Testis (tissue), 2 donors: ENCODE data around the gene PBX1.
A peak's percentile ranks its signal among the peaks of the same experiment; 100 is the strongest.

Experiments
- POLR2A ChIP-seq: fragments of 450-650 bp; IDR thresholded peaks from one replicate; pipeline ENCODE4 v1.6.1; 2017; ENCODE audit warnings: antibody characterized with exemption, mild to moderate bottlenecking, moderate library complexity
- TF ChIP-seq, protein P1 (sequence below), 3 experiments: fragments of 450-650 bp in 2 of 3; fragments of 200-600 bp in 1 of 3; sonication (generic) in 1 of 3; IDR thresholded peaks; one replicate each; pipeline ENCODE4 v1.5.1; 2016 to 2019; ENCODE audit warnings: antibody characterized with exemption in 3 of 3, mild to moderate bottlenecking in 2 of 3, moderate library complexity in 1 of 3

DNA sequence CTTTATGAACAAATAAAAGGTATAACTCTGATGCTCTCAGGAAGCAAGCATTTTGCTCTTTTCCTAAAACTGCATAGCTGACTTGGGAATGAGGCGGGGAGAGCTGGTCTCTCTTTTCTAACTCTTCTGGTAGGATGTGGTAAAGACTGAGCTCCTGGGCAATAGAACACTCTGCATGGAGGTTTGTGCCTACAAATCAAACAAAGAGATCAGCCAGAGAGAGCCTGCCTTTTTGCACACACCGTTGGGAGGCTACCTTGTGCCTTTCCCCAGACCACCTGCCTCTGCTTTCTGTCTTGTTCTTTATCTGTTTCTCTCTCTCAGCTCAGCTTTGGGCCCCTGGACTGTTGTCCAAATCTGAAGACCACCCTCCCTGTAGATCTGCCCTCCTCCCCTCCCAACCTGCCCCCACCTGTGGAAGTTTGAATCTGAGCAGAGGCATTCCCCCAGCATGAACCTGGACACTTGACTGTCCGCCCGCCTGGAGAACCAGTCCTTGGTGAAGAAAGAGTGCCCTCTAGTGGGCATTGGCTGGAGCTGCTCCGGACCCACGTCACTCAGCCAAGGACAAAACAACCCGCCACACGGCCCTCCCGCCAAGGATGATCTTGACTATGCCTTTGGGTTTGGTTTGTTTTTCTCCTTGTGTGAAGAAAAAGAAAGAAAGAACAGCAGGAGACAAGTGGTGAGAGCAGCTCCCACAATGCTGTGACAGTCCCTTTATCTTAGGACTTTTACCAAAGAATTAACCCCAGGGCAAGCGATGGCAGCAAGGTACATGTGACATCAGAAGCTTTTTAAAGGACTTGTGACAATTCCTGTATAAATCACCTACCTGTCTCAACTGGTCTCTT, 228.2 kb downstream of the PBX1 start:
- no peak for TF ChIP-seq POLR2A
- TF ChIP-seq, protein P1, sequence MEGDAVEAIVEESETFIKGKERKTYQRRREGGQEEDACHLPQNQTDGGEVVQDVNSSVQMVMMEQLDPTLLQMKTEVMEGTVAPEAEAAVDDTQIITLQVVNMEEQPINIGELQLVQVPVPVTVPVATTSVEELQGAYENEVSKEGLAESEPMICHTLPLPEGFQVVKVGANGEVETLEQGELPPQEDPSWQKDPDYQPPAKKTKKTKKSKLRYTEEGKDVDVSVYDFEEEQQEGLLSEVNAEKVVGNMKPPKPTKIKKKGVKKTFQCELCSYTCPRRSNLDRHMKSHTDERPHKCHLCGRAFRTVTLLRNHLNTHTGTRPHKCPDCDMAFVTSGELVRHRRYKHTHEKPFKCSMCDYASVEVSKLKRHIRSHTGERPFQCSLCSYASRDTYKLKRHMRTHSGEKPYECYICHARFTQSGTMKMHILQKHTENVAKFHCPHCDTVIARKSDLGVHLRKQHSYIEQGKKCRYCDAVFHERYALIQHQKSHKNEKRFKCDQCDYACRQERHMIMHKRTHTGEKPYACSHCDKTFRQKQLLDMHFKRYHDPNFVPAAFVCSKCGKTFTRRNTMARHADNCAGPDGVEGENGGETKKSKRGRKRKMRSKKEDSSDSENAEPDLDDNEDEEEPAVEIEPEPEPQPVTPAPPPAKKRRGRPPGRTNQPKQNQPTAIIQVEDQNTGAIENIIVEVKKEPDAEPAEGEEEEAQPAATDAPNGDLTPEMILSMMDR (IDR thresholded peaks at IDR 0.05): peak; percentile 81 to 85 (median 85)
